ENCODE measurements around the gene DHDDS.
"Not testable (repeated sequence)": the region's sequence is repeated elsewhere in the genome, so short reads cannot be mapped to it uniquely, and the experiment has no call there.

DHDDS gene, protein sequence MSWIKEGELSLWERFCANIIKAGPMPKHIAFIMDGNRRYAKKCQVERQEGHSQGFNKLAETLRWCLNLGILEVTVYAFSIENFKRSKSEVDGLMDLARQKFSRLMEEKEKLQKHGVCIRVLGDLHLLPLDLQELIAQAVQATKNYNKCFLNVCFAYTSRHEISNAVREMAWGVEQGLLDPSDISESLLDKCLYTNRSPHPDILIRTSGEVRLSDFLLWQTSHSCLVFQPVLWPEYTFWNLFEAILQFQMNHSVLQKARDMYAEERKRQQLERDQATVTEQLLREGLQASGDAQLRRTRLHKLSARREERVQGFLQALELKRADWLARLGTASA

DNA sequence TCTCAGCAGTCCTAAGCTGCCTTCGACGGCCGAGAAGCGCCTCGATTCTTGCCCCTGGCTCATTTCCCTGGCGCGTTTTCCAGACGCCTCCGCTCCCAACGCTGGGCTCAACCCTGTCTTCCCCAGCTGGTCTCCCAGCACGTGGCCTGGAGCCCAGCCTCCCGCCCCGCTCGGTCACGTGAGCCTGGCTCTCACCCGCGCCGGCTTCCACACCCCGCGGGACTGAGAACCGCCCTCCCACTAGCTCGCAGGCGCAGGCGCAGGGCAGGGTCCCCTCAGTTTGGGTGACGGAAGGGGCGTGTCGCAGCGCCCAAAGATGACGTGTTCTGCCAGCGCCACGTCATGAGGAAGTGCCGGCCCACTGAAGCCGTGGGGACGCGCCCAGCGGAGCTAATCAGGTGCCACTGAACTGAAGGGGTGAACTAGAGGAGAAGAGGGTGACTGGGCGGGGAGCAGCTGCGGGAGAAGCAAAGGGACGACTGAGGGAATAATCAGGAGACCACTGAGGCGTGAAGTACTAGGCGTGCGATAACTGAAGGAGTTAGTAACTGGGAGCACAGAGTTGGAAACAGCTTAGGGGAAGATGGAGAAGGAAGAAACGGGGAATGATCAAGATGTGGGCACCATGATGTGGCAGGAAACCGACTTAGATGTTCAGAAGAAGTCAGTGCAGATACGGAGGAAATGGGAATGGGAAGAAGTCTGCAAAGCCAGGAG, at the start of gene DHDDS:
TSS of gene DHDDS (plus strand) at position 343 of the 717 bp plus-strand sequence. CDS start 625 bp downstream, outside the sequence.
- H3K4me2 ChIP-seq (ENCODE audit: low read depth, low read length) = peak within 1 kb of the TSS; percentile 87
- H3K9me2 ChIP-seq (replicated peaks; ENCODE audit: insufficient read depth, low read length) = no peaks in the 10 kb centered on the region
- peaks cover 8% of the 10 kb centered on the region; the same call in 1 of the 2 replicates for H3K4me1 ChIP-seq (ENCODE audit: low read length)
- H3K79me2 ChIP-seq (ENCODE audit: low read length) = peaks cover 20% of the 10 kb centered on the region
- TF ChIP-seq EZH2 (optimal IDR thresholded peaks at IDR 0.05; ENCODE audit: low read depth, low read length) = no peak
- no peak for TF ChIP-seq EZH2phosphoT487 (IDR thresholded peaks at IDR 0.05; ENCODE audit: low read length)
- TF ChIP-seq, protein P1, sequence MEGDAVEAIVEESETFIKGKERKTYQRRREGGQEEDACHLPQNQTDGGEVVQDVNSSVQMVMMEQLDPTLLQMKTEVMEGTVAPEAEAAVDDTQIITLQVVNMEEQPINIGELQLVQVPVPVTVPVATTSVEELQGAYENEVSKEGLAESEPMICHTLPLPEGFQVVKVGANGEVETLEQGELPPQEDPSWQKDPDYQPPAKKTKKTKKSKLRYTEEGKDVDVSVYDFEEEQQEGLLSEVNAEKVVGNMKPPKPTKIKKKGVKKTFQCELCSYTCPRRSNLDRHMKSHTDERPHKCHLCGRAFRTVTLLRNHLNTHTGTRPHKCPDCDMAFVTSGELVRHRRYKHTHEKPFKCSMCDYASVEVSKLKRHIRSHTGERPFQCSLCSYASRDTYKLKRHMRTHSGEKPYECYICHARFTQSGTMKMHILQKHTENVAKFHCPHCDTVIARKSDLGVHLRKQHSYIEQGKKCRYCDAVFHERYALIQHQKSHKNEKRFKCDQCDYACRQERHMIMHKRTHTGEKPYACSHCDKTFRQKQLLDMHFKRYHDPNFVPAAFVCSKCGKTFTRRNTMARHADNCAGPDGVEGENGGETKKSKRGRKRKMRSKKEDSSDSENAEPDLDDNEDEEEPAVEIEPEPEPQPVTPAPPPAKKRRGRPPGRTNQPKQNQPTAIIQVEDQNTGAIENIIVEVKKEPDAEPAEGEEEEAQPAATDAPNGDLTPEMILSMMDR (IDR thresholded peaks at IDR 0.05; ENCODE audit: low read length) = no peak
- H4K20me1 ChIP-seq (ENCODE audit: insufficient read depth, low read length) = no peaks in the 10 kb centered on the region
- H3K4me3 ChIP-seq (ENCODE audit: low read length) = peak within 1 kb of the TSS; percentile 78
- peak within 1 kb of the TSS; percentile 83 for H2AFZ ChIP-seq (ENCODE audit: low read length)
- H3K27ac ChIP-seq (ENCODE audit: low read length) = peak within 1 kb of the TSS; percentile 33; the same call in 1 of the 2 replicates
- H3K27me3 ChIP-seq (replicated peaks; ENCODE audit: insufficient read depth, low read length) = peaks cover 20% of the 10 kb centered on the region
- peak within 1 kb of the TSS; percentile 71 for H3K9ac ChIP-seq (ENCODE audit: low read length)
- DNase-seq = peak; percentile 98
- H3F3A ChIP-seq (ENCODE audit: insufficient read depth, low read length) = 0 out of 2 replicates have a peak, but pooled peaks cover 3% of the 10 kb centered on the region
- 0 out of 2 replicates have a peak, but pooled peaks cover 4% of the 10 kb centered on the region for H3K36me3 ChIP-seq (replicated peaks; ENCODE audit: insufficient read depth, low read length)
- no peaks in the 10 kb centered on the region for H3K9me3 ChIP-seq (replicated peaks; ENCODE audit: insufficient read depth, low read length)

DNA sequence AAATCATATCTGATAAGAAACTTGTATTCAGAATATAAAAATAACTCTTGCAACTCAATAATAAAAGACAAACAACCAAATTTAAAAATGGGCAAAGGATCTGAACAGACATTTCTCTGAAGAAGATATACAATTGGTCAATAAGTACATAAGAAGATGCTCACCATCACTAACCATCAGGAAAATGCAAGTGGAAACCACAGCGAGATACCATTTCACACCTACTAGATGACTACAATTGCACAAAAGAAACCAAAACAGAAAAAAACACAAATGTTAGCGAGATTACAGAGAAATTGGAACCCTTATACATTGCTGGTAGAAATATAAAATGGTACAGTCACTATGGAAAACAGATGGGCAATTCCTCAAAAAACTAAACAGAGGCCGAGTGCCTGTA, 48.0 kb upstream of the DHDDS start:
- no peak overlapping the region for H3K27ac ChIP-seq (ENCODE audit: low read length)
- H3K9ac ChIP-seq (ENCODE audit: low read length) = no peak overlapping the region
- TF ChIP-seq, protein P1 (IDR thresholded peaks at IDR 0.05; ENCODE audit: low read length) = no peak
- TF ChIP-seq EZH2phosphoT487 (IDR thresholded peaks at IDR 0.05; ENCODE audit: low read length) = no peak
- no peak for TF ChIP-seq EZH2 (optimal IDR thresholded peaks at IDR 0.05; ENCODE audit: low read depth, low read length)
- no peaks in the 10 kb centered on the region for H3K79me2 ChIP-seq (ENCODE audit: low read length)
- H3K4me2 ChIP-seq (ENCODE audit: low read depth, low read length) = no peak overlapping the region
- H3K27me3 ChIP-seq (replicated peaks; ENCODE audit: insufficient read depth, low read length) = no peaks in the 10 kb centered on the region
- H3K9me3 ChIP-seq (replicated peaks; ENCODE audit: insufficient read depth, low read length) = no peaks in the 10 kb centered on the region
- no peaks in the 10 kb centered on the region for H3K9me2 ChIP-seq (replicated peaks; ENCODE audit: insufficient read depth, low read length)
- no peak for DNase-seq
- no peaks in the 10 kb centered on the region for H4K20me1 ChIP-seq (ENCODE audit: insufficient read depth, low read length)
- H3F3A ChIP-seq (ENCODE audit: insufficient read depth, low read length) = no peaks in the 10 kb centered on the region
- H2AFZ ChIP-seq (ENCODE audit: low read length) = no peak overlapping the region
- H3K4me1 ChIP-seq (ENCODE audit: low read length) = no peaks in the 10 kb centered on the region
- no peaks in the 10 kb centered on the region for H3K36me3 ChIP-seq (replicated peaks; ENCODE audit: insufficient read depth, low read length)
- no peak overlapping the region for H3K4me3 ChIP-seq (ENCODE audit: low read length)

DNA sequence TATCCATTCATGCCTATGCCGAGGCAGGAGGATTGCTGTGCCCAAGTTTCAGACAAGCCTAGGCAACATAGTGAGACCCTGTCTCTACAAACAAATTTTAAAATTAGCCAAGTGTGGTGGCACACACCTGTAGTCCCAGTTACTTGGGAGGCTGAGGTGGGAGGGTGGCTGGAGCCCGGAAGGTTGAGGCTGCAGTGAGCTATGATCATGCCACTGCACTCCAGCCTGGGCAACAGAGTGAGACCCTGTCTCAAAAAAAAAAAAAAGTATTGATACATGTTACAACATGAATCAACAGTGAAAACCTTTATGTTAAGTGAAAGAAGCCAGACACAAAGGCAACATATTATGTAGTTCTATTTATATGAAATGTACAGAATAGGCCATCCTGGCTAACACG, 47.1 kb upstream of the DHDDS start:
- not testable (repeated sequence) for H3K4me1 ChIP-seq (ENCODE audit: low read length); DNase-seq

More for the DNA sequence above, 47.1 kb upstream of the DHDDS start:
- H3K4me3 ChIP-seq (ENCODE audit: low read length); H2AFZ ChIP-seq (ENCODE audit: low read length); H3K27me3 ChIP-seq (replicated peaks; ENCODE audit: insufficient read depth, low read length); H4K20me1 ChIP-seq (ENCODE audit: insufficient read depth, low read length); H3K27ac ChIP-seq (ENCODE audit: low read length); H3K36me3 ChIP-seq (replicated peaks; ENCODE audit: insufficient read depth, low read length); H3K9me2 ChIP-seq (replicated peaks; ENCODE audit: insufficient read depth, low read length); H3K9ac ChIP-seq (ENCODE audit: low read length); H3F3A ChIP-seq (ENCODE audit: insufficient read depth, low read length); H3K4me2 ChIP-seq (ENCODE audit: low read depth, low read length); H3K9me3 ChIP-seq (replicated peaks; ENCODE audit: insufficient read depth, low read length); H3K79me2 ChIP-seq (ENCODE audit: low read length): not testable (repeated sequence)

Data from MM.1S (cell line).